BJ (cell line): ENCODE data around the gene OR5B3. TPM values are rescaled to one million over a fixed set of nuclear protein-coding genes. Genes with fewer than 3 reads are reported as not detected.

Experiments used
- CTCF ChIA-PET: fragments of 350-600 bp; formaldehyde crosslinking; extraction: SDS; loops from one replicate; lab custom pipeline; 2021; ENCODE audit warnings: antibody characterized with exemption, inconsistent platforms; lab: Yijun Ruan, JAX
- POLR2A ChIA-PET: fragments of 300-600 bp; sonication (Branson Sonifier 250); formaldehyde crosslinking; extraction: SDS; loops from one replicate; lab custom pipeline; 2021; ENCODE audit warnings: antibody characterized with exemption; lab: Charles Lee
- DNase-seq: peaks from one replicate; pipeline ENCODE4 v3.0.0-alpha.2; 2011; ENCODE audit warnings: low read depth
- H3K27me3 ChIP-seq: 2 replicates; pipeline ENCODE4 v1.6.0; 2011; ENCODE audit warnings: low read length; ENCODE audit not compliant: control insufficient read depth, insufficient read depth
- H3K36me3 ChIP-seq: 2 replicates; pipeline ENCODE4 v1.5.1; 2011; ENCODE audit warnings: low read length; ENCODE audit not compliant: control insufficient read depth, insufficient read depth
- H3K4me3 ChIP-seq: 2 replicates; pipeline ENCODE4 v1.5.1; 2011; ENCODE audit warnings: low read depth, mild to moderate bottlenecking, control low read depth, low read length
- polyA plus RNA-seq: library from polyadenylated mRNA; depleted of rRNA; stranded (reverse); fragments of >200 nt; gene quantifications from 2 replicates; pipeline ENCODE4 v1.2.3, GENCODE V29; 2011
- TF ChIP-seq, protein P1 (sequence below): IDR thresholded peaks from 2 replicates; pipeline ENCODE4 v1.5.1; 2011; ENCODE audit warnings: low read depth, mild to moderate bottlenecking, control low read depth, inconsistent platforms, low read length, moderate library complexity; ENCODE audit not compliant: insufficient read depth

The OR5B3 gene
- polyA plus RNA-seq, 1 experiment = not detected

- Histone ChIP-seq H3K27me3 (no peaks in the 10 kb centered on the region), H3K36me3 (no peaks in the 10 kb centered on the region), H3K4me3 (no peak overlapping the region)
- DNase-seq = peak; percentile 28
- CTCF ChIA-PET = no interaction called here
- POLR2A ChIA-PET = no interaction called here
- TF ChIP-seq, protein P1, sequence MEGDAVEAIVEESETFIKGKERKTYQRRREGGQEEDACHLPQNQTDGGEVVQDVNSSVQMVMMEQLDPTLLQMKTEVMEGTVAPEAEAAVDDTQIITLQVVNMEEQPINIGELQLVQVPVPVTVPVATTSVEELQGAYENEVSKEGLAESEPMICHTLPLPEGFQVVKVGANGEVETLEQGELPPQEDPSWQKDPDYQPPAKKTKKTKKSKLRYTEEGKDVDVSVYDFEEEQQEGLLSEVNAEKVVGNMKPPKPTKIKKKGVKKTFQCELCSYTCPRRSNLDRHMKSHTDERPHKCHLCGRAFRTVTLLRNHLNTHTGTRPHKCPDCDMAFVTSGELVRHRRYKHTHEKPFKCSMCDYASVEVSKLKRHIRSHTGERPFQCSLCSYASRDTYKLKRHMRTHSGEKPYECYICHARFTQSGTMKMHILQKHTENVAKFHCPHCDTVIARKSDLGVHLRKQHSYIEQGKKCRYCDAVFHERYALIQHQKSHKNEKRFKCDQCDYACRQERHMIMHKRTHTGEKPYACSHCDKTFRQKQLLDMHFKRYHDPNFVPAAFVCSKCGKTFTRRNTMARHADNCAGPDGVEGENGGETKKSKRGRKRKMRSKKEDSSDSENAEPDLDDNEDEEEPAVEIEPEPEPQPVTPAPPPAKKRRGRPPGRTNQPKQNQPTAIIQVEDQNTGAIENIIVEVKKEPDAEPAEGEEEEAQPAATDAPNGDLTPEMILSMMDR = no peak
Observed at GRCh38 chr11:58395581-58395980, 11.1 kb downstream of the OR5B3 start.

DNA sequence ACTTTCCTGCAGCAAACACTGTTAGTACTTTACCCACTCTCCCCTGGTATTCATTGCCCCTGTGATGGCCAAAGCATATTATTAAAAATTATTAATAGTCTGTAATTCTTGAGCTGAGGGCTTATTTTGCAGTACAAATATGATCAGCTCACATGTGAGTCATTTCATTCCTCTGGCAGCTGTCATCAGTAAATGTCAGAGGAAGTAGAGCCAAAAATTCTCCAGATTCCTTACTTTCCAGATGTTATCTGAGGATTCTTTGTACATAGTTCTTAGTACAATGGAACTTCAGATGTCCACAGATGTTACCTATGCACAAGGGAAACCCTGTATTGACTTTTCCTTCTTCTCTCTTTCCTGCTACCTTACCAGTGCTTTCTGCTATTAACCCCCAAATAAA lies 12.5 kb downstream of the OR5B3 start:
- TF ChIP-seq, protein P1 = no peak
- CTCF ChIA-PET = interaction anchor here (1.0 to 1.1 kb wide), 2 partner anchors 108 kb away, joined by 3 read pairs; no protein-coding TSS in a partner anchor
- peak; percentile 61 for DNase-seq
- POLR2A ChIA-PET = no interaction called here
- Histone ChIP-seq H3K27me3 (no peaks in the 10 kb centered on the region), H3K36me3 (no peaks in the 10 kb centered on the region), H3K4me3 (no peak overlapping the region)

DNA sequence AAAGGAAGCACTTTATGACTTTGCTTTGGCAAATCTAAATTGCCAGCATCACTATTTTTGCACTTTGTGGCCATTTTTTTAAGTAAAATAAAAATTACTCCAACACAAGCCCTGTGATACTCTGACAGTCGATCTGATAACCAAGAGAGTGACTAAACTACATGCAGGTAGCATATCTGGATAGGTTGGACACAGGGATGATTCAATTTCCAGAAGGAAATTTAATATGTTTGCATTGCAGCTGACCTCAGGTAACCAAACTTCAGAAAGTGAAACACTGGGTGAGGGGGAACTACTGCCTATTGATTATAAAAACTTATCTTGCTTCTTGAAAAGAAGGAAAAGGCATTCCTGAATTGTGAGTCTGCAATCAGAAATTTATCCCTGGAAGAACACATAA lies 13.9 kb downstream of the OR5B3 start:
- no peaks in the 10 kb centered on the region for H3K27me3 ChIP-seq
- ChIA-PET POLR2A (no interaction called here), CTCF (interaction anchor here (1.6 kb wide), 1 partner anchor 131 kb away, joined by 4 read pairs; no protein-coding TSS in a partner anchor)
- no peak overlapping the region for H3K4me3 ChIP-seq
- DNase-seq = no peak
- TF ChIP-seq, protein P1 = no peak
- no peaks in the 10 kb centered on the region for H3K36me3 ChIP-seq

- H3K4me3 ChIP-seq = no peak overlapping the region
- TF ChIP-seq, protein P1 = no peak
- H3K27me3 ChIP-seq = no peaks in the 10 kb centered on the region
- POLR2A ChIA-PET = no interaction called here
- H3K36me3 ChIP-seq = no peaks in the 10 kb centered on the region
- CTCF ChIA-PET = interaction anchor here (1.6 kb wide), 1 partner anchor 132 kb away, joined by 4 read pairs; no protein-coding TSS in a partner anchor
- no peak for DNase-seq
Observed at GRCh38 chr11:58391879-58392278, 14.8 kb downstream of the OR5B3 start.

DNA sequence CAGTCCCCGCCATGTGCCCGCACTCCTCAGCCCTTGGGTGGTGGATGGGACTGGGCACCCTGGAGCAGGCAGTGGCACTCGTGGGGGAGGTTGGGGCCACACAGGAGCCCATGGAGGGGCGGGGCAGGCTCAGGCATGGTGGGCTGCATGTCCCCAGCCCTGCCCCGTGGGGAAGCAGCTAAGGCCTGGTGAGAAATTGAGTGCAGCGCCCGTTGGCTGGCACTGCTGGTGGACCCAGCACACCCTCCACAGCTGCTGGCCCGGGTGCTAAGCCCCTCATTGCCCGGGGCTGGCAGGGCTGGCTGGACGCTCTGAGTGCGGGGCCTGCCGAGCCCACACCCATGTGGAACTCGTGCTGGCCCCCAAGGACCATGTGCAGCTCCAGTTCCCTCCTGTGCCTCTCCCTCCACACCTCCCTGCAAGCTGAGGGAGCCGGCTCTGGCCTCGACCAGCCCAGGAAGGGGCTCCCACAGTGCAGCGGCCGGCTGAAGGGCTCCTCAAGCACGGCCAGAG lies 16.1 kb downstream of the OR5B3 start:
- TF ChIP-seq, protein P1 = no peak
- Histone ChIP-seq H3K27me3 (no peaks in the 10 kb centered on the region), H3K4me3 (no peak overlapping the region), H3K36me3 (no peaks in the 10 kb centered on the region)
- no peak for DNase-seq
- ChIA-PET POLR2A (no interaction called here), CTCF (no interaction called here)
